Erythroblast (primary cell): ENCODE data around the gene MRPL53.

Experiments used
- DNase-seq, 2 experiments: peaks; one replicate each; lab custom pipeline; 2025; lab: John Stamatoyannopoulos, UW
- GATA1 ChIP-seq: IDR thresholded peaks from 2 replicates; pipeline ENCODE4 v1.6.1; 2011; ENCODE audit warnings: low read depth, mild to moderate bottlenecking, control low read depth, low read length, moderate library complexity
- POLR2A ChIP-seq: IDR thresholded peaks from 2 replicates; pipeline ENCODE4 v1.6.1; 2011; ENCODE audit warnings: mild to moderate bottlenecking, low read length

Gene MRPL53

GRCh38 chr2:74424139-74424992 is 48.1 kb downstream of the MRPL53 start:
- DNase-seq, result no peak
- no peak for TF ChIP-seq GATA1
- no peak for TF ChIP-seq POLR2A

- no peak for DNase-seq
- no peak for TF ChIP-seq POLR2A
- no peak for TF ChIP-seq GATA1
These were observed 49.0 kb downstream of the MRPL53 start for GRCh38 chr2:74423231-74424095.
